IMR-90 (cell line): ENCODE results near the gene DSCAM. TPM values are rescaled to one million over a fixed set of nuclear protein-coding genes. Genes with fewer than 3 reads are reported as not detected.

ENCODE experiments used
- ATAC-seq: fragments of 200-7000 bp; cut with Tn5 transposase; 2 replicates; pipeline ENCODE4 v1.9.1; 2020; ENCODE audit warnings: low read depth, mild to moderate bottlenecking, moderate library complexity
- BruUV-seq: library from RNA; stranded (reverse); fragments of 400-500 nt; replicated peaks from 2 replicates; lab custom pipeline; 2021; lab: Mats Ljungman, UMichigan
- CTCF ChIA-PET: fragments of 300-600 bp; formaldehyde crosslinking; extraction: SDS; loops from one replicate; lab custom pipeline; 2021; ENCODE audit warnings: antibody characterized with exemption; lab: Yijun Ruan, JAX
- POLR2A ChIA-PET: fragments of 300-600 bp; sonication (Branson Sonifier 250); formaldehyde crosslinking; loops from one replicate; lab custom pipeline; 2022; ENCODE audit warnings: antibody characterized with exemption; ENCODE audit not compliant: unreplicated experiment; lab: Charles Lee
- DNase-seq: peaks from one replicate; pipeline ENCODE4 v3.0.0; 2013
- H2AFZ ChIP-seq: replicated peaks from 2 replicates; pipeline ENCODE3; 2013; ENCODE audit warnings: low read length, mild to moderate bottlenecking; ENCODE audit not compliant: poor library complexity
- H2AK5ac ChIP-seq: 2 replicates; pipeline ENCODE4 v1.6.1; 2013; ENCODE audit warnings: low read depth, low read length, inconsistent platforms
- H2AK9ac ChIP-seq: replicated peaks from 2 replicates; pipeline ENCODE3; 2013; ENCODE audit warnings: mild to moderate bottlenecking, low read depth, low read length, moderate library complexity; ENCODE audit not compliant: poor library complexity
- H2BK120ac ChIP-seq: 2 replicates; pipeline ENCODE4 v1.6.1; 2013; ENCODE audit warnings: low read depth, low read length, inconsistent platforms
- H2BK15ac ChIP-seq: 3 replicates; pipeline ENCODE4 v1.6.1; 2013; ENCODE audit warnings: low read depth, low read length, inconsistent platforms
- H2BK20ac ChIP-seq: 2 replicates; pipeline ENCODE4 v1.6.1; 2013; ENCODE audit warnings: low read depth, mild to moderate bottlenecking, inconsistent platforms, low read length, moderate library complexity
- H2BK5ac ChIP-seq: 2 replicates; pipeline ENCODE4 v1.6.1; 2013; ENCODE audit warnings: mild to moderate bottlenecking, low read depth, low read length, inconsistent platforms; ENCODE audit not compliant: poor library complexity, severe bottlenecking
- H3K14ac ChIP-seq: replicated peaks from 2 replicates; pipeline ENCODE4 v1.6.1; 2013; ENCODE audit warnings: low read depth, low read length, inconsistent platforms
- H3K18ac ChIP-seq: 2 replicates; pipeline ENCODE4 v1.6.1; 2013; ENCODE audit warnings: low read depth, low read length, control low read depth
- H3K23ac ChIP-seq: 2 replicates; pipeline ENCODE4 v1.6.1; 2013; ENCODE audit warnings: low read depth, low read length, inconsistent platforms
- H3K27ac ChIP-seq: 2 replicates; pipeline ENCODE4 v1.5.1; 2013; ENCODE audit warnings: mild to moderate bottlenecking, control low read depth, low read length; ENCODE audit not compliant: insufficient read depth
- H3K27me3 ChIP-seq: 2 replicates; pipeline ENCODE4 v1.6.1; 2013; ENCODE audit warnings: low read length; ENCODE audit not compliant: control insufficient read depth, insufficient read depth
- H3K36me3 ChIP-seq: 2 replicates; pipeline ENCODE4 v1.6.1; 2013; ENCODE audit warnings: low read length, mixed read lengths; ENCODE audit not compliant: control insufficient read depth, insufficient read depth
- H3K4ac ChIP-seq: 2 replicates; pipeline ENCODE4 v1.6.1; 2013; ENCODE audit warnings: low read depth, low read length, inconsistent platforms
- H3K4me1 ChIP-seq: 2 replicates; pipeline ENCODE4 v1.6.1; 2013; ENCODE audit warnings: low read length, mixed read lengths; ENCODE audit not compliant: control insufficient read depth, insufficient read depth
- H3K4me2 ChIP-seq: 2 replicates; pipeline ENCODE4 v1.6.1; 2013; ENCODE audit warnings: low read depth, mild to moderate bottlenecking, control low read depth, low read length, moderate library complexity
- H3K4me3 ChIP-seq: 2 replicates; pipeline ENCODE4 v1.5.1; 2013; ENCODE audit warnings: low read depth, mild to moderate bottlenecking, control low read depth, low read length, moderate library complexity; ENCODE audit not compliant: insufficient read depth
- H3K56ac ChIP-seq: 2 replicates; pipeline ENCODE4 v1.6.1; 2013; ENCODE audit warnings: low read length, inconsistent platforms; ENCODE audit not compliant: insufficient read depth; ENCODE audit errors: extremely low read depth
- H3K79me1 ChIP-seq, 2 experiments: 2 replicates each; pipeline ENCODE4 v1.6.1; 2013; ENCODE audit warnings: low read length in 2 of 2, inconsistent platforms in 1 of 2, low read depth in 1 of 2
- H3K9ac ChIP-seq: 2 replicates; pipeline ENCODE4 v1.6.1; 2013; ENCODE audit warnings: low read depth, low read length, control low read depth
- H3K9me1 ChIP-seq: 2 replicates; pipeline ENCODE4 v1.6.1; 2013; ENCODE audit warnings: low read length, inconsistent platforms; ENCODE audit not compliant: insufficient read depth
- H3K9me3 ChIP-seq: 2 replicates; pipeline ENCODE4 v1.6.1; 2013; ENCODE audit warnings: low read length; ENCODE audit not compliant: control insufficient read depth, insufficient read depth
- H4K20me1 ChIP-seq: 2 replicates; pipeline ENCODE4 v1.6.1; 2013; ENCODE audit warnings: low read length, inconsistent platforms; ENCODE audit not compliant: insufficient read depth
- H4K5ac ChIP-seq: 2 replicates; pipeline ENCODE4 v1.6.1; 2013; ENCODE audit warnings: mild to moderate bottlenecking, low read depth, low read length, control low read depth
- H4K8ac ChIP-seq, 2 experiments: 2 replicates each; pipeline ENCODE4 v1.6.1; 2013; ENCODE audit warnings: low read depth in 2 of 2, low read length in 2 of 2, control low read depth in 1 of 2, inconsistent platforms in 1 of 2
- H4K91ac ChIP-seq: 2 replicates; pipeline ENCODE4 v1.6.1; 2013; ENCODE audit warnings: low read depth, low read length, inconsistent platforms; ENCODE audit not compliant: insufficient read depth
- BHLHE40 ChIP-seq: fragments of 150-350 bp; IDR thresholded peaks from 2 replicates; pipeline ENCODE4 v1.6.1; 2016; ENCODE audit warnings: mild to moderate bottlenecking, low read depth, low read length
- CEBPB ChIP-seq: IDR thresholded peaks from 2 replicates; pipeline ENCODE4 v1.6.1; 2012; ENCODE audit warnings: low read depth, low read length, improper control_type of control experiment
- CHD1 ChIP-seq: IDR thresholded peaks from 2 replicates; pipeline ENCODE4 v1.6.1; 2012; ENCODE audit warnings: low read depth, low read length, improper control_type of control experiment
- FOS ChIP-seq: fragments of 150-350 bp; IDR thresholded peaks from 2 replicates; pipeline ENCODE4 v1.6.1; 2016; ENCODE audit warnings: low read depth, low read length
- MAFK ChIP-seq: IDR thresholded peaks from 2 replicates; pipeline ENCODE4 v1.6.1; 2012; ENCODE audit warnings: low read depth, low read length, improper control_type of control experiment
- MAZ ChIP-seq: IDR thresholded peaks from 2 replicates; pipeline ENCODE4 v1.6.1; 2012; ENCODE audit warnings: low read depth, mild to moderate bottlenecking, low read length, improper control_type of control experiment, moderate library complexity, borderline replicate concordance
- MXI1 ChIP-seq: IDR thresholded peaks from 2 replicates; pipeline ENCODE4 v1.6.1; 2012; ENCODE audit warnings: low read depth, mild to moderate bottlenecking, low read length, moderate library complexity, borderline replicate concordance
- NFE2L2 ChIP-seq: fragments of 150-350 bp; IDR thresholded peaks from 2 replicates; pipeline ENCODE4 v1.6.1; 2016; ENCODE audit warnings: low read depth, mild to moderate bottlenecking, low read length
- POLR2A ChIP-seq: IDR thresholded peaks from 2 replicates; pipeline ENCODE4 v1.6.1; 2012; ENCODE audit warnings: mild to moderate bottlenecking, low read depth, low read length
- RAD21 ChIP-seq: IDR thresholded peaks from 2 replicates; pipeline ENCODE4 v1.6.1; 2012; ENCODE audit warnings: low read length, improper control_type of control experiment
- RCOR1 ChIP-seq: IDR thresholded peaks from 2 replicates; pipeline ENCODE4 v1.6.1; 2012; ENCODE audit warnings: mild to moderate bottlenecking, low read length, improper control_type of control experiment; ENCODE audit not compliant: insufficient replicate concordance
- RFX5 ChIP-seq: IDR thresholded peaks from 2 replicates; pipeline ENCODE4 v1.8.0; 2012; ENCODE audit warnings: low read depth, mild to moderate bottlenecking, low read length, moderate library complexity
- SMC3 ChIP-seq: fragments of 150-350 bp; IDR thresholded peaks from 2 replicates; pipeline ENCODE4 v1.6.1; 2016; ENCODE audit warnings: low read depth, mild to moderate bottlenecking, antibody characterized with exemption, low read length, moderate library complexity
- USF2 ChIP-seq: fragments of 150-350 bp; IDR thresholded peaks from 2 replicates; pipeline ENCODE4 v1.6.1; 2017; ENCODE audit warnings: mild to moderate bottlenecking, antibody characterized with exemption, low read length, low read depth
- WGBS, 2 experiments: methylation state at CpG; one replicate each; pipeline versions ENCODE4 v1.1.5 to v1.1.7; 2013; ENCODE audit warnings: missing lambda C conversion rate in 2 of 2; ENCODE audit not compliant: insufficient read length in 1 of 2; ENCODE audit errors: extremely low coverage in 2 of 2; 5-methylcytosine and 5-hydroxymethylcytosine counted together
- dilution Hi-C: fragments of 300-500 bp; cut with HindIII; formaldehyde crosslinking; loops from one replicate; pipeline ENCODE4 v1.14.3; 2018; ENCODE audit warnings: low sequenced_read_pairs; ENCODE audit not compliant: unreplicated experiment
- in situ Hi-C: fragments of 300-500 bp; cut with MboI; formaldehyde crosslinking; loops from 3 replicates; pipeline ENCODE4 v1.14.3; 2019; ENCODE audit warnings: low sequenced_read_pairs, inconsistent platforms, mixed read lengths
- intact Hi-C: fragments of 100-400 bp; cut with micrococcal nuclease; formaldehyde crosslinking; loops from 2 replicates; pipeline ENCODE4 v1.10.0; 2022
- polyA plus RNA-seq, 3 experiments: library from polyadenylated mRNA; depleted of rRNA; stranded (reverse); fragments of >200 nt; gene quantifications; 2 replicates each; pipeline ENCODE4 v1.2.3, GENCODE V29; 2012; ENCODE audit warnings: low replicate concordance in 1 of 3
- total RNA-seq: library from RNA; depleted of rRNA; stranded (reverse); fragments of >200 nt; gene quantifications from 2 replicates; pipeline ENCODE4 v1.2.3, GENCODE V29; 2012
- TF ChIP-seq, protein P1 (sequence below): conservative IDR thresholded peaks from 2 replicates; pipeline ENCODE4 v1.5.1; 2012; ENCODE audit warnings: mild to moderate bottlenecking, low read depth, low read length, improper control_type of control experiment
- TF ChIP-seq, protein P2 (sequence below): fragments of 150-350 bp; IDR thresholded peaks from 2 replicates; pipeline ENCODE4 v1.6.1; 2016; ENCODE audit warnings: low read depth, mild to moderate bottlenecking, low read length, moderate library complexity, borderline replicate concordance

DSCAM gene
- total and polyA plus RNA-seq, 2 of the 4 experiments (the other 2 are of a cell fraction): under 0.01 to 0.02 TPM

GRCh38 chr21:40191196-40191595, 655.8 kb downstream of the DSCAM start:
- H2BK5ac ChIP-seq: no peak overlapping the region
- ChIA-PET CTCF (no interaction called here), POLR2A (no interaction called here)
- H3K4me1 ChIP-seq: no peaks in the 10 kb centered on the region
- no peak overlapping the region for H3K4ac ChIP-seq
- H3K79me1 ChIP-seq: no peaks in the 10 kb centered on the region
- H3K9me1 ChIP-seq: no peaks in the 10 kb centered on the region
- H3K18ac ChIP-seq: no peak overlapping the region
- no peak overlapping the region for H2BK120ac ChIP-seq
- DNase-seq (no peak), ATAC-seq (no peak)
- H3K23ac ChIP-seq: no peak overlapping the region
- TF ChIP-seq MAZ (no peak), CHD1 (no peak), FOS (no peak), RCOR1 (no peak), POLR2A (no peak), USF2 (no peak), MXI1 (no peak), BHLHE40 (no peak), NFE2L2 (no peak), SMC3 (no peak), MAFK (no peak), RFX5 (no peak), CEBPB (no peak), RAD21 (no peak)
- TF ChIP-seq, protein P1, sequence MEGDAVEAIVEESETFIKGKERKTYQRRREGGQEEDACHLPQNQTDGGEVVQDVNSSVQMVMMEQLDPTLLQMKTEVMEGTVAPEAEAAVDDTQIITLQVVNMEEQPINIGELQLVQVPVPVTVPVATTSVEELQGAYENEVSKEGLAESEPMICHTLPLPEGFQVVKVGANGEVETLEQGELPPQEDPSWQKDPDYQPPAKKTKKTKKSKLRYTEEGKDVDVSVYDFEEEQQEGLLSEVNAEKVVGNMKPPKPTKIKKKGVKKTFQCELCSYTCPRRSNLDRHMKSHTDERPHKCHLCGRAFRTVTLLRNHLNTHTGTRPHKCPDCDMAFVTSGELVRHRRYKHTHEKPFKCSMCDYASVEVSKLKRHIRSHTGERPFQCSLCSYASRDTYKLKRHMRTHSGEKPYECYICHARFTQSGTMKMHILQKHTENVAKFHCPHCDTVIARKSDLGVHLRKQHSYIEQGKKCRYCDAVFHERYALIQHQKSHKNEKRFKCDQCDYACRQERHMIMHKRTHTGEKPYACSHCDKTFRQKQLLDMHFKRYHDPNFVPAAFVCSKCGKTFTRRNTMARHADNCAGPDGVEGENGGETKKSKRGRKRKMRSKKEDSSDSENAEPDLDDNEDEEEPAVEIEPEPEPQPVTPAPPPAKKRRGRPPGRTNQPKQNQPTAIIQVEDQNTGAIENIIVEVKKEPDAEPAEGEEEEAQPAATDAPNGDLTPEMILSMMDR: no peak
- TF ChIP-seq, protein P2, sequence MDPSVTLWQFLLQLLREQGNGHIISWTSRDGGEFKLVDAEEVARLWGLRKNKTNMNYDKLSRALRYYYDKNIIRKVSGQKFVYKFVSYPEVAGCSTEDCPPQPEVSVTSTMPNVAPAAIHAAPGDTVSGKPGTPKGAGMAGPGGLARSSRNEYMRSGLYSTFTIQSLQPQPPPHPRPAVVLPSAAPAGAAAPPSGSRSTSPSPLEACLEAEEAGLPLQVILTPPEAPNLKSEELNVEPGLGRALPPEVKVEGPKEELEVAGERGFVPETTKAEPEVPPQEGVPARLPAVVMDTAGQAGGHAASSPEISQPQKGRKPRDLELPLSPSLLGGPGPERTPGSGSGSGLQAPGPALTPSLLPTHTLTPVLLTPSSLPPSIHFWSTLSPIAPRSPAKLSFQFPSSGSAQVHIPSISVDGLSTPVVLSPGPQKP: no peak
- no CpG with 5 or more reads among the region's 3 CpGs for WGBS, 2 experiments
- no peak overlapping the region for H4K5ac ChIP-seq
- no peak overlapping the region for H3K14ac ChIP-seq
- H2BK15ac ChIP-seq: no peak overlapping the region
- no peak overlapping the region for H4K91ac ChIP-seq
- H3K4me2 ChIP-seq: no peak overlapping the region
- no peaks in the 10 kb centered on the region for H3K27me3 ChIP-seq
- dilution Hi-C loops (no loop called here), in situ Hi-C loops (loop anchor here (25.0 kb wide), 1 partner anchor 104 kb away; no protein-coding TSS in a partner anchor), intact Hi-C loops (no loop called here)
- no peaks in the 10 kb centered on the region for H3K36me3 ChIP-seq
- no peak overlapping the region for H3K4me3 ChIP-seq
- no peak overlapping the region for H2AK5ac ChIP-seq
- no peak overlapping the region for H3K56ac ChIP-seq
- no peak overlapping the region for H3K27ac ChIP-seq
- no peak overlapping the region for H2BK20ac ChIP-seq
- H2AK9ac ChIP-seq: no peak overlapping the region
- H4K20me1 ChIP-seq: no peaks in the 10 kb centered on the region
- no peak overlapping the region for H4K8ac ChIP-seq
- H3K9ac ChIP-seq: no peak overlapping the region
- H2AFZ ChIP-seq: no peak overlapping the region
- no TSS peak for BruUV-seq
- H3K9me3 ChIP-seq: peaks cover 31% of the 10 kb centered on the region
